Esophagus muscularis mucosa (tissue), 2 donors: ENCODE data around the gene MYCBP2.

Source experiments
- EP300 ChIP-seq: sonication (generic); formaldehyde crosslinking; IDR thresholded peaks from one replicate; pipeline ENCODE4 v1.6.1; 2017; ENCODE audit warnings: antibody characterized with exemption
- POLR2A ChIP-seq: fragments of 450-650 bp; IDR thresholded peaks from one replicate; pipeline ENCODE4 v1.6.1; 2017; ENCODE audit warnings: antibody characterized with exemption, moderate library complexity, mild to moderate bottlenecking, low read depth

GRCh38 chr13:77001963-77002587, 324.8 kb downstream of the MYCBP2 start:
- TF ChIP-seq POLR2A (no peak), EP300 (no peak)
